Tibial nerve (tissue), 3 donors: ENCODE data around the gene MIS18A.

ENCODE experiments used
- POLR2A ChIP-seq, 2 donors: fragments of 450-650 bp; IDR thresholded peaks; one replicate each; pipeline ENCODE4 v1.6.1; 2017; ENCODE audit warnings: antibody characterized with exemption in 2 of 2, mild to moderate bottlenecking in 2 of 2, moderate library complexity in 2 of 2
- TF ChIP-seq, protein P1 (sequence below), 5 experiments: fragments of 200-600 bp in 3 of 5; fragments of 450-650 bp in 2 of 5; sonication (generic) in 3 of 5; IDR thresholded peaks; one replicate each; pipeline ENCODE4 v1.5.1; 2016 to 2019; ENCODE audit warnings: antibody characterized with exemption in 5 of 5, mild to moderate bottlenecking in 3 of 5, moderate library complexity in 2 of 5

DNA sequence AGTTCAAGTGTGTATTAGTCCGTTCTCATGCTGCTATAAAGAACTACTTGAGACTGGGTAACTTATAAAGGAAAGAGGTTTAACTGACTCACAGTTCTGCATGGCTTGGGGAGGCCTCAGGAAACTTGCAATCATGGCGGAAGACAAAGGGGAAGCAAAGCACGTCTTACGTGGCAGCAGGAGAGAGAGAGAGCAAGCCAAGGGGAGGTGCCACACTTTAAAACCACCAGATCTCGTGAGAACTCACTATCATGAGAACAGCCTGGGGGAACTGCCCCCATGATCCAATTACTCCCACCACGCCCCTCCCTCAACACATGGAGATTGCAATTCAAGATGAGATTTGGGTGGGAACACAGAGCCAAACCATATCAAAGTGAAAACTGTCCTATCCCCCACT lies 4.1 kb upstream of the MIS18A start:
- TF ChIP-seq POLR2A (IDR thresholded peaks at IDR 0.05), result no peak
- TF ChIP-seq, protein P1, sequence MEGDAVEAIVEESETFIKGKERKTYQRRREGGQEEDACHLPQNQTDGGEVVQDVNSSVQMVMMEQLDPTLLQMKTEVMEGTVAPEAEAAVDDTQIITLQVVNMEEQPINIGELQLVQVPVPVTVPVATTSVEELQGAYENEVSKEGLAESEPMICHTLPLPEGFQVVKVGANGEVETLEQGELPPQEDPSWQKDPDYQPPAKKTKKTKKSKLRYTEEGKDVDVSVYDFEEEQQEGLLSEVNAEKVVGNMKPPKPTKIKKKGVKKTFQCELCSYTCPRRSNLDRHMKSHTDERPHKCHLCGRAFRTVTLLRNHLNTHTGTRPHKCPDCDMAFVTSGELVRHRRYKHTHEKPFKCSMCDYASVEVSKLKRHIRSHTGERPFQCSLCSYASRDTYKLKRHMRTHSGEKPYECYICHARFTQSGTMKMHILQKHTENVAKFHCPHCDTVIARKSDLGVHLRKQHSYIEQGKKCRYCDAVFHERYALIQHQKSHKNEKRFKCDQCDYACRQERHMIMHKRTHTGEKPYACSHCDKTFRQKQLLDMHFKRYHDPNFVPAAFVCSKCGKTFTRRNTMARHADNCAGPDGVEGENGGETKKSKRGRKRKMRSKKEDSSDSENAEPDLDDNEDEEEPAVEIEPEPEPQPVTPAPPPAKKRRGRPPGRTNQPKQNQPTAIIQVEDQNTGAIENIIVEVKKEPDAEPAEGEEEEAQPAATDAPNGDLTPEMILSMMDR (IDR thresholded peaks at IDR 0.05), result no peak
